HEK293 (cell line): Measurements from ENCODE around the gene UNC45B.
A peak's percentile ranks its signal among the peaks of the same experiment; 100 is the strongest.

Experiments
- BCL11B ChIP-seq: fragments of 450-650 bp; formaldehyde crosslinking; IDR thresholded peaks from 2 replicates; pipeline ENCODE4 v1.5.1; 2016; ENCODE audit warnings: low read depth, missing biosample characterization, missing genetic modification characterization
- KLF16 ChIP-seq: fragments of 450-650 bp; formaldehyde crosslinking; IDR thresholded peaks from 2 replicates; pipeline ENCODE4 v1.5.1; 2017; ENCODE audit warnings: missing biosample characterization, missing genetic modification characterization
- MZF1 ChIP-seq: fragments of 450-650 bp; formaldehyde crosslinking; IDR thresholded peaks from 2 replicates; pipeline ENCODE4 v1.5.1; 2017; ENCODE audit warnings: missing biosample characterization, missing genetic modification characterization, borderline replicate concordance
- PBX3 ChIP-seq: sonication (generic); formaldehyde crosslinking; IDR thresholded peaks from 2 replicates; pipeline ENCODE4 v1.8.1; 2022; ENCODE audit warnings: mild to moderate bottlenecking, moderate library complexity, missing genetic modification reagents
- PRDM1 ChIP-seq: fragments of 450-650 bp; formaldehyde crosslinking; IDR thresholded peaks from 2 replicates; pipeline ENCODE4; 2016; ENCODE audit warnings: missing biosample characterization, missing genetic modification characterization
- PRDM4 ChIP-seq: fragments of 450-650 bp; formaldehyde crosslinking; IDR thresholded peaks from 2 replicates; pipeline ENCODE4 v1.5.1; 2017; ENCODE audit warnings: missing biosample characterization, missing genetic modification characterization
- REPIN1 ChIP-seq: fragments of 450-650 bp; formaldehyde crosslinking; IDR thresholded peaks from 2 replicates; pipeline ENCODE4 v1.5.1; 2017; ENCODE audit warnings: missing biosample characterization, missing genetic modification characterization, low read depth
- SETDB1 ChIP-seq: IDR thresholded peaks from one replicate; pipeline ENCODE4 v1.6.1; 2017; ENCODE audit warnings: mild to moderate bottlenecking, low read length, moderate library complexity, mixed read lengths; ENCODE audit not compliant: insufficient read length
- TCF7L2 ChIP-seq: IDR thresholded peaks from 2 replicates; pipeline ENCODE4 v1.6.1; 2011; ENCODE audit warnings: low read depth, mild to moderate bottlenecking, inconsistent platforms, low read length, moderate library complexity, borderline replicate concordance
- TRIM28 ChIP-seq: IDR thresholded peaks from 2 replicates; pipeline ENCODE4 v1.6.1; 2011; ENCODE audit warnings: low read length, control low read depth, borderline replicate concordance
- ZBTB11 ChIP-seq: fragments of 450-650 bp; formaldehyde crosslinking; conservative IDR thresholded peaks from 2 replicates; pipeline ENCODE4 v1.5.1; 2016; ENCODE audit warnings: low read depth, missing biosample characterization, missing genetic modification characterization
- ZBTB17 ChIP-seq: fragments of 450-650 bp; formaldehyde crosslinking; IDR thresholded peaks from 2 replicates; pipeline ENCODE4 v1.5.1; 2016; ENCODE audit warnings: missing biosample characterization, missing genetic modification characterization
- ZBTB26 ChIP-seq: fragments of 450-650 bp; formaldehyde crosslinking; optimal IDR thresholded peaks from 2 replicates; pipeline ENCODE3; 2016; ENCODE audit warnings: missing biosample characterization, mild to moderate bottlenecking, missing genetic modification characterization
- ZEB2 ChIP-seq: fragments of 450-650 bp; formaldehyde crosslinking; IDR thresholded peaks from 2 replicates; pipeline ENCODE4 v1.5.1; 2016; ENCODE audit warnings: missing biosample characterization, missing genetic modification characterization
- ZIC2 ChIP-seq: fragments of 450-650 bp; formaldehyde crosslinking; IDR thresholded peaks from 2 replicates; pipeline ENCODE4 v1.5.1; 2016; ENCODE audit warnings: missing biosample characterization, missing genetic modification characterization
- ZNF140 ChIP-seq: fragments of 450-650 bp; formaldehyde crosslinking; IDR thresholded peaks from 2 replicates; pipeline ENCODE4 v1.5.1; 2016; ENCODE audit warnings: missing biosample characterization, missing genetic modification characterization
- ZNF26 ChIP-seq: fragments of 450-650 bp; formaldehyde crosslinking; IDR thresholded peaks from 2 replicates; pipeline ENCODE4 v1.5.1; 2016; ENCODE audit warnings: missing biosample characterization, missing genetic modification characterization
- ZNF341 ChIP-seq: fragments of 450-650 bp; formaldehyde crosslinking; IDR thresholded peaks from 2 replicates; pipeline ENCODE4; 2016; ENCODE audit warnings: low read depth, missing biosample characterization, missing genetic modification characterization
- ZNF366 ChIP-seq: fragments of 450-650 bp; formaldehyde crosslinking; conservative IDR thresholded peaks from 2 replicates; pipeline ENCODE4 v1.5.1; 2016; ENCODE audit warnings: missing biosample characterization, missing genetic modification characterization
- ZNF398 ChIP-seq: fragments of 450-650 bp; formaldehyde crosslinking; IDR thresholded peaks from 2 replicates; pipeline ENCODE4 v1.5.1; 2017; ENCODE audit warnings: missing biosample characterization, missing genetic modification characterization
- ZNF404 ChIP-seq: fragments of 450-650 bp; formaldehyde crosslinking; IDR thresholded peaks from 2 replicates; pipeline ENCODE4 v1.5.1; 2017; ENCODE audit warnings: missing biosample characterization, missing genetic modification characterization
- ZNF510 ChIP-seq: fragments of 450-650 bp; formaldehyde crosslinking; IDR thresholded peaks from 2 replicates; pipeline ENCODE4 v1.5.1; 2018; ENCODE audit warnings: mild to moderate bottlenecking, missing genetic modification characterization, missing biosample characterization; ENCODE audit not compliant: insufficient replicate concordance
- ZNF580 ChIP-seq: fragments of 450-650 bp; formaldehyde crosslinking; IDR thresholded peaks from 2 replicates; pipeline ENCODE4 v1.5.1; 2016; ENCODE audit warnings: missing biosample characterization, missing genetic modification characterization
- ZNF600 ChIP-seq: fragments of 450-650 bp; formaldehyde crosslinking; IDR thresholded peaks from 2 replicates; pipeline ENCODE4 v1.5.1; 2016; ENCODE audit warnings: missing biosample characterization, missing genetic modification characterization
- ZNF76 ChIP-seq: fragments of 450-650 bp; formaldehyde crosslinking; IDR thresholded peaks from 2 replicates; pipeline ENCODE4; 2016; ENCODE audit warnings: low read depth, missing biosample characterization, missing genetic modification characterization, borderline replicate concordance
- ZNF843 ChIP-seq: fragments of 450-650 bp; formaldehyde crosslinking; IDR thresholded peaks from 2 replicates; pipeline ENCODE4 v1.5.1; 2016; ENCODE audit warnings: missing biosample characterization, missing genetic modification characterization
- ZXDB ChIP-seq: fragments of 450-650 bp; formaldehyde crosslinking; IDR thresholded peaks from 2 replicates; pipeline ENCODE4 v1.5.1; 2016; ENCODE audit warnings: missing biosample characterization, missing genetic modification characterization

The UNC45B gene

GRCh38 chr17:35141681-35142466 is 5.7 kb upstream of the UNC45B start, which contains the start of gene NLE1 (continued):
- TF ChIP-seq ZNF398 (tag by site-specific recombination) (peak; percentile 68), KLF16 (peak; percentile 98), ZXDB (tag by site-specific recombination) (peak; percentile 49), ZNF404 (tag by site-specific recombination) (no peak), MZF1 (no peak; the same call in 1 of the 2 replicates), ZNF510 (tag by site-specific recombination) (no peak), ZNF76 (tag by site-specific recombination) (peak; percentile 72; the same call in 1 of the 2 replicates), PRDM1 (tag by site-specific recombination) (no peak), TCF7L2 (no peak), ZNF366 (tag by site-specific recombination) (0 out of 2 replicates have a peak, but pooled peaks have one; percentile 11), ZBTB17 (tag by site-specific recombination) (peak; percentile 70), ZIC2 (tag by site-specific recombination) (peak; percentile 74), ZNF140 (tag by site-specific recombination) (no peak), REPIN1 (tag by site-specific recombination) (peak; percentile 30; the same call in 1 of the 2 replicates), TRIM28 (peak; percentile 36; the same call in 1 of the 2 replicates), ZBTB11 (tag by site-specific recombination) (peak; percentile 19), PRDM4 (peak; percentile 46; the same call in 1 of the 2 replicates), ZNF600 (tag by site-specific recombination) (no peak), ZNF580 (tag by site-specific recombination) (no peak), ZNF26 (tag by site-specific recombination) (no peak), BCL11B (no peak), ZNF843 (tag by site-specific recombination) (0 out of 2 replicates have a peak, but pooled peaks have one; percentile 17), ZBTB26 (tag by site-specific recombination) (peak; percentile 87), SETDB1 (no peak), PBX3 (peak; percentile 95), ZNF341 (peak; percentile 96; the same call in 1 of the 2 replicates), ZEB2 (tag by site-specific recombination) (peak; percentile 74)
